ENCODE measurements around the gene WLS. TPM values are rescaled to one million over a fixed set of nuclear protein-coding genes. Genes with fewer than 3 reads are reported as not detected.

WLS gene
- total RNA-seq, 1 experiment from 2014 or later: 326 TPM

GRCh38 chr1:68229650-68230483 lies 2.5 kb downstream of the WLS start:
- no peak for DNase-seq (ENCODE audit: low spot score)
- in situ Hi-C loops (cut with HindIII; ENCODE audit: low sequenced_read_pairs): no loop called here

GRCh38 chr1:68228851-68229250 lies 3.5 kb downstream of the WLS start:
- in situ Hi-C loops (cut with HindIII; ENCODE audit: low sequenced_read_pairs): no loop called here
- no peak for DNase-seq (ENCODE audit: low spot score)

- in situ Hi-C loops (cut with HindIII; ENCODE audit: low sequenced_read_pairs): no loop called here
Measured at GRCh38 chr1:68227598-68227997, 4.7 kb downstream of the WLS start.

GRCh38 chr1:68225781-68226180 lies 6.5 kb downstream of the WLS start:
- DNase-seq (ENCODE audit: low spot score): no peak

More at GRCh38 chr1:68227598-68227997, 4.7 kb downstream of the WLS start:
- no peak for DNase-seq (ENCODE audit: low spot score)

GRCh38 chr1:68223687-68224086 lies 8.6 kb downstream of the WLS start:
- in situ Hi-C loops (cut with HindIII; ENCODE audit: low sequenced_read_pairs): no loop called here
- no peak for DNase-seq (ENCODE audit: low spot score)

More at GRCh38 chr1:68225781-68226180, 6.5 kb downstream of the WLS start:
- in situ Hi-C loops (cut with HindIII; ENCODE audit: low sequenced_read_pairs): no loop called here

- DNase-seq (ENCODE audit: low spot score): no peak
- in situ Hi-C loops (cut with HindIII; ENCODE audit: low sequenced_read_pairs): no loop called here
Measured at GRCh38 chr1:68221980-68222373, 10.3 kb downstream of the WLS start.

GRCh38 chr1:68221001-68221979 lies 11.0 kb downstream of the WLS start:
- DNase-seq (ENCODE audit: low spot score): no peak
- in situ Hi-C loops (cut with HindIII; ENCODE audit: low sequenced_read_pairs): no loop called here

GRCh38 chr1:68220420-68220819 lies 11.9 kb downstream of the WLS start:
- in situ Hi-C loops (cut with HindIII; ENCODE audit: low sequenced_read_pairs): no loop called here
- DNase-seq (ENCODE audit: low spot score): no peak

GRCh38 chr1:68218490-68218889 lies 13.8 kb downstream of the WLS start:
- in situ Hi-C loops (cut with HindIII; ENCODE audit: low sequenced_read_pairs): no loop called here
- DNase-seq (ENCODE audit: low spot score): no peak

GRCh38 chr1:68217618-68218017 lies 14.7 kb downstream of the WLS start:
- DNase-seq (ENCODE audit: low spot score): no peak
- in situ Hi-C loops (cut with HindIII; ENCODE audit: low sequenced_read_pairs): no loop called here

- in situ Hi-C loops (cut with HindIII; ENCODE audit: low sequenced_read_pairs): no loop called here
Measured at GRCh38 chr1:68217060-68217554, 15.2 kb downstream of the WLS start.

GRCh38 chr1:68216089-68216772 lies 16.1 kb downstream of the WLS start:
- in situ Hi-C loops (cut with HindIII; ENCODE audit: low sequenced_read_pairs): no loop called here

More at GRCh38 chr1:68217060-68217554, 15.2 kb downstream of the WLS start:
- DNase-seq (ENCODE audit: low spot score): peak; percentile 29

GRCh38 chr1:68213843-68214242 lies 18.5 kb downstream of the WLS start:
- DNase-seq (ENCODE audit: low spot score): peak; percentile 12
- in situ Hi-C loops (cut with HindIII; ENCODE audit: low sequenced_read_pairs): no loop called here

More at GRCh38 chr1:68216089-68216772, 16.1 kb downstream of the WLS start:
- DNase-seq (ENCODE audit: low spot score): no peak

- in situ Hi-C loops (cut with HindIII; ENCODE audit: low sequenced_read_pairs): no loop called here
- DNase-seq (ENCODE audit: low spot score): no peak
Measured at GRCh38 chr1:68211761-68212380, 20.5 kb downstream of the WLS start.

- no peak for DNase-seq (ENCODE audit: low spot score)
- in situ Hi-C loops (cut with HindIII; ENCODE audit: low sequenced_read_pairs): no loop called here
Measured at GRCh38 chr1:68210829-68211228, 21.5 kb downstream of the WLS start.

- no peak for DNase-seq (ENCODE audit: low spot score)
Measured at GRCh38 chr1:68210027-68210426, 22.3 kb downstream of the WLS start.

GRCh38 chr1:68206848-68207689 lies 25.3 kb downstream of the WLS start:
- DNase-seq (ENCODE audit: low spot score): no peak
- in situ Hi-C loops (cut with HindIII; ENCODE audit: low sequenced_read_pairs): no loop called here

More at GRCh38 chr1:68210027-68210426, 22.3 kb downstream of the WLS start:
- in situ Hi-C loops (cut with HindIII; ENCODE audit: low sequenced_read_pairs): no loop called here
